SU-DHL-6 (cell line): Measurements from ENCODE around the gene TMA7B.

ENCODE experiments used
- EZH2phosphoT487 ChIP-seq: fragments of 200-600 bp; sonication (generic), shearing (Covaris generic); conservative IDR thresholded peaks from 2 replicates; pipeline ENCODE4 v1.6.1; 2018; ENCODE audit warnings: mild to moderate bottlenecking, antibody characterized with exemption, low read length, moderate library complexity, mixed read lengths
- TF ChIP-seq, protein P1 (sequence below): fragments of 200-600 bp; sonication (generic); IDR thresholded peaks from one replicate; pipeline ENCODE4 v1.5.1; 2017; ENCODE audit warnings: antibody characterized with exemption, mild to moderate bottlenecking, low read length, moderate library complexity; ENCODE audit not compliant: insufficient read depth, poor library complexity, severe bottlenecking

DNA sequence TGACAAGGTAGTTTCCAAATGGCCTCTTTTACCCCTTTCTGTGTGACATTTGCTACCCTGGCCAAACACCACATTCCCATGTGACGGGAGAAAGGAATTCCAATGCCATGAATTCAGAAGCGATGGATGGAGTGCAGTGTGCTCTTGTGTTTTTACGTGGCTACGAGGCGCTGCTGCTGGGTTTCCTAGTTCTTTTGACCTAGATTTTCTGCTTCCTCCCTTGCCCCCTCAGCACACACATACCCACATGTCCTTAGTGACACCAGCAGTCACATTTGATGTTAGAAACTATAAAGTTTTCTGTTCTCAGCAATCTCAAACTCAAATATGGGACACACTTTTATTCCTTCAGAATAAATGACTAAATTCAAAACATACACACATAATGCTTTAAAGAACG is 7.8 kb upstream of the TMA7B start:
- TF ChIP-seq EZH2phosphoT487, result no peak
- TF ChIP-seq, protein P1, sequence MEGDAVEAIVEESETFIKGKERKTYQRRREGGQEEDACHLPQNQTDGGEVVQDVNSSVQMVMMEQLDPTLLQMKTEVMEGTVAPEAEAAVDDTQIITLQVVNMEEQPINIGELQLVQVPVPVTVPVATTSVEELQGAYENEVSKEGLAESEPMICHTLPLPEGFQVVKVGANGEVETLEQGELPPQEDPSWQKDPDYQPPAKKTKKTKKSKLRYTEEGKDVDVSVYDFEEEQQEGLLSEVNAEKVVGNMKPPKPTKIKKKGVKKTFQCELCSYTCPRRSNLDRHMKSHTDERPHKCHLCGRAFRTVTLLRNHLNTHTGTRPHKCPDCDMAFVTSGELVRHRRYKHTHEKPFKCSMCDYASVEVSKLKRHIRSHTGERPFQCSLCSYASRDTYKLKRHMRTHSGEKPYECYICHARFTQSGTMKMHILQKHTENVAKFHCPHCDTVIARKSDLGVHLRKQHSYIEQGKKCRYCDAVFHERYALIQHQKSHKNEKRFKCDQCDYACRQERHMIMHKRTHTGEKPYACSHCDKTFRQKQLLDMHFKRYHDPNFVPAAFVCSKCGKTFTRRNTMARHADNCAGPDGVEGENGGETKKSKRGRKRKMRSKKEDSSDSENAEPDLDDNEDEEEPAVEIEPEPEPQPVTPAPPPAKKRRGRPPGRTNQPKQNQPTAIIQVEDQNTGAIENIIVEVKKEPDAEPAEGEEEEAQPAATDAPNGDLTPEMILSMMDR, result no peak
